Measurements from ENCODE around the gene PDCD2.
"Not testable (repeated sequence)": the region's sequence is repeated elsewhere in the genome, so short reads cannot be mapped to it uniquely, and the experiment has no call there.

Gene PDCD2, protein sequence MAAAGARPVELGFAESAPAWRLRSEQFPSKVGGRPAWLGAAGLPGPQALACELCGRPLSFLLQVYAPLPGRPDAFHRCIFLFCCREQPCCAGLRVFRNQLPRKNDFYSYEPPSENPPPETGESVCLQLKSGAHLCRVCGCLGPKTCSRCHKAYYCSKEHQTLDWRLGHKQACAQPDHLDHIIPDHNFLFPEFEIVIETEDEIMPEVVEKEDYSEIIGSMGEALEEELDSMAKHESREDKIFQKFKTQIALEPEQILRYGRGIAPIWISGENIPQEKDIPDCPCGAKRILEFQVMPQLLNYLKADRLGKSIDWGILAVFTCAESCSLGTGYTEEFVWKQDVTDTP

GRCh38 chr6:170584181-170584953 is at the start of gene PDCD2:
PDCD2 (minus strand) TSS chr6:170584637; CDS start chr6:170584581, 56 bp downstream.
- DNase-seq (ENCODE audit: low spot score): peak; percentile 94

DNA sequence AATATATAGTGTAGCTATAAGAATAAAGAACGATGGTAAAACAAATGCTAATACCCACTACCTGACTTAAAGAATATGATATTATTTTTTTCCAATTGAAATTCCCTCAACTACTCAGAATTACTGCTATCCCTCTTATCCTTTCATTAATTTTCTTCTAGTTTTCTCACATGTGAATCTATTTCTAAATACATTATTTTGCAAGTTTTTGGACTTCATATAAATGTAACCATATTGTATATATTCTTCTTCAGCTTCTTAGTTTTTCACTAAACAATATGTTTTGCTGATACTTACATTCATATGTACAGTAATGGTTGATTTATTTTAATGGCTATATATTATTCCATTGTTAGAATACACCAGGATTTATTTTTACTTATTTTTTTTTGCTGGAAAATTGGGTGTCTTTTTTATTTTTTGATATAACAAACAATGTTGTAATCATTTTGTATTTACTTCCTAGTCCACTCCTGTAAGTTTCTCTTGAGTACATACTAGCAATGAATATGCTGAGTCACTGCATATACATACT is 31.6 kb upstream of the PDCD2 start:
- DNase-seq (ENCODE audit: low spot score): not testable (repeated sequence)

GRCh38 chr6:170612256-170612804 is 27.9 kb upstream of the PDCD2 start:
- not testable (repeated sequence) for DNase-seq (ENCODE audit: low spot score)

- DNase-seq (ENCODE audit: low spot score): not testable (repeated sequence)
Observed at GRCh38 chr6:170609225-170609624, 24.8 kb upstream of the PDCD2 start.

GRCh38 chr6:170605574-170606259 is 21.3 kb upstream of the PDCD2 start:
- no peak for DNase-seq (ENCODE audit: low spot score)

DNA sequence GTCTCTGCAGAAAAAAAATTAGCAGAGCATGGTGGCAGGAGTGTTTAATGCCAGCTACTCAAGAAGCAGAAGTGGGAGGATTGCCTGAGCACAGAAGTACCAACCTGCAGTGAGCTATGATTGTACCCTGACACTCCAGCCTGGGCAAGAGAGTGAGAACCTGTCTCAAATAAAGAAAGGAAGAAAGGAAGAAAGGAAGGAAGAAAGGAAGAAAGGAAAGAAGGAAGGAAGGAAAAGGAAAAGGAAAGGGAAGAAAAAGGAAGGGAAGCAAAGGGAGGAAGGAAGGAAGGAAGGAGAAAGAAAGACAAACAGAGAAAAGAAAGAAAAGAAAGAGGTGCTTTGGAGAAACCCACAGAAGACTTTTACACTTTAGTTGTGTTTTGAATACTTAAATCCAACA is 12.8 kb upstream of the PDCD2 start:
- no peak for DNase-seq (ENCODE audit: low spot score)

GRCh38 chr6:170596426-170596825 is 12.0 kb upstream of the PDCD2 start:
- DNase-seq (ENCODE audit: low spot score): no peak

GRCh38 chr6:170590725-170591124 is 6.3 kb upstream of the PDCD2 start:
- DNase-seq (ENCODE audit: low spot score): no peak

DNA sequence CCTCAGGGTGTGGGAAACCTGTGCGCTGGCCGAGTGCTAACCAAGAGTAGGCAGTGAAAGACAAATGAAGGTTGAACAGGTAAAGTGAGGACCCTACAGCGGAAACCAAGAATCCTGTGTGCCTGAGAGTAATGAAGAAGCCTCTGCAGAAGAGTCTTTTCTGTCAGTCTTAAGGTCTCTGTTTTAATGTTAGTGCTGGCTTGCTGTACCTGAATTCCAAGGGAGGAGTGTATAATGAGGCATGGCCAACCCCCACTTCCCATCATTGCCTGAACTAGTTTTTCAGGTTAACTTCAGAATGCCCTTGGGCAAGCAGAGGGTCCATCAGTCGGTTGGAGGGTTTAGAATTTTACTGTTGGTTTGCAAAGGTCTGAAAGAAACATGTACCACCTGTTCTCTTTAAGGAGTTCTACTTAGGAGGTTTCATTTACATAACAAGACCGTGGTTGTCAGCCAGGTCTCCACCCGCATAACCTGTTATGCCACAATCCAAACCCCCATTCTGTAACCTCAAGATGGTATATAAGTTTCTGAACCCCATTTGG is 589 bp upstream of the PDCD2 start:
- DNase-seq (ENCODE audit: low spot score): no peak

- DNase-seq (ENCODE audit: low spot score): peak; percentile 53
Observed at GRCh38 chr6:170583756-170584180, 669 bp downstream of the PDCD2 start.

DNA sequence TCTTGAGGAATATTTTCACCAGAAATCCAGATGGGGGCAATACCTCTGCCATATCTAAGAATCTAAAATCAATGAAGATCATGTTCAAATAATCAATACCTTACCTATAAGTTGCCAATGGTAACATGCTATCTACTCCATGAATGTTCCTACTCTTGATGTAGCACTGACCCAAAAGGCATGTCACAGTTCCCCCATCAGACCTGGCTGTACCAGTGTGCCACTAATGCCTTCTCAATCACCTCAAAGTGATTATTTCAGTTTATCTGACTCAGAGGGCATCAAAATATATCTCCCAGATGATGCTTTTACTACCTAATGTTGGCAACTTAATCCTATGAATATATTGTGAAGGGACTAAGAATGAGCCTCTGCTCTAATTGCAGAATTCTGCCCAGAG is 5.5 kb downstream of the PDCD2 start:
- DNase-seq (ENCODE audit: low spot score): no peak

GRCh38 chr6:170575250-170575649 is 9.2 kb downstream of the PDCD2 start:
- peak; percentile 42 for DNase-seq (ENCODE audit: low spot score)

DNA sequence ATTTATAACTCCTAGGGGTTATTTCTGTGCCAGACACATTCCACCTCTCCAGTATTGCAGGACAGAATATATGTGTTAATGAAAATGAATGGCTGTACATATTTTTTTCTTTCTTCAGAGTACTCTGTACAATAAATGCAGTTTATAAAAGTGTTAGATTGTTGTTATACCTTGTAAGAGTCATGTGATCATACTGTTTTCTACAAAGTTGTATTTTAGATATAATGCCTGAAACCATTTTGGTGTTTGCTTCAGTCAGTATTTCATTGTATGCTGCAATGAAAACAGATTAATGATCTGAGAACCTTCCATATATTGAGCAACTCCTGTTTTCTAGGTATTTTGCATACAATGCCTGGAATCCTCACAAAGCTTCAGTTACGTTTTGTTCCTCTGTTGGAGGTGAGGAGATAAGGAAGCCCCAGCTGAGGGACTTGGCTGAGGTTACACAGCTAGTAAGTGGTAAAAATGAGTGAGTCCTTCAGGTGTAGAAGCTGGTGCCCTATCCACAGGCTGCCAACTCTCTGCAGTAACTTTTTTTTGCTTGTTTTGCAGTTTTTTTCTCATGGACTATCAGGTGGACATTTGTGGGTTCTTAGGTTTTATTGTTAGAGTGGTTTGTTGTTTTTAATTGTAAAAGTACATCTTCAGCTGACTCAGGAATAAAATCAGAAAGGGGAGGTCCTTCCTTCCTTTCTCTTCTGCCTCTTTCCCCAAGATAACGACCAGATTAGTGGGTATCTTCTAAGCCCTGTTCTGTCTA is 11.6 kb downstream of the PDCD2 start:
- no peak for DNase-seq (ENCODE audit: low spot score)

GRCh38 chr6:170564936-170565530 is 19.4 kb downstream of the PDCD2 start:
- no peak for DNase-seq (ENCODE audit: low spot score)

DNA sequence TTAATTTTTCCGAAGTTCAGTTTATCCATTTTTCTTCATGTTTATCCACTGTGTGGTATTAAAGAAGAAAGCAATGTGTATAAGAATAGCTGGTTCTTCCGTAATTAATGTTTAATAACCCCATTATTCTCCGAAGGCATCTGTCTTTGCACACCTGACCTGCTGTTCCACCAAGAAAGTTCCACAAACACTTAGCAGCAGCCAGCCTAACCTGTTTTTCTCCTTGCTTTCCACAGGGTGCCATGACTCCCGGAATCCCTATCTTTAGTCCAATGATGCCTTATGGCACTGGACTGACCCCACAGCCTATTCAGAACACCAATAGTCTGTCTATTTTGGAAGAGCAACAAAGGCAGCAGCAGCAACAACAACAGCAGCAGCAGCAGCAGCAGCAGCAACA is 22.9 kb downstream of the PDCD2 start:
- DNase-seq (ENCODE audit: low spot score): no peak

DNA sequence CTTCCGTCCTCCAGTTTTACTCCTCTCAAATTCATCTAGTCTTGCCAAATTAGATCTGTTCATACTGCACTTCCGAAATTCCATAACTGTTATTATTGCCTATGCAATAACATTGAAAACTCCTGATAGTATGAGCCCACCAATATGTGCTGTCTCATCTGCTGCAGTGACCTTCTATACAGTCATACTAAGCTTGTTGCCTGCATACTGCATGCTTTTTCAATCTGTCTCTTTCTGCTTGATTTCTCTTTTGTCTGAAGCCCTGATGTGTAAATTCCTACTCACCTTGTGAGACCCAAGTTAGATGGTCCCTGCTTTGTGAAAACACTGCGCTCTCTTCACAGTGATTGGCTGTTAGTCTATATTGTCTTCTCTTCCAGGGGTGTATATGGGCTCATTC is 29.1 kb downstream of the PDCD2 start:
- DNase-seq (ENCODE audit: low spot score): peak; percentile 10

GRCh38 chr6:170554796-170555137 is 29.7 kb downstream of the PDCD2 start:
- DNase-seq (ENCODE audit: low spot score): peak; percentile 32

DNA sequence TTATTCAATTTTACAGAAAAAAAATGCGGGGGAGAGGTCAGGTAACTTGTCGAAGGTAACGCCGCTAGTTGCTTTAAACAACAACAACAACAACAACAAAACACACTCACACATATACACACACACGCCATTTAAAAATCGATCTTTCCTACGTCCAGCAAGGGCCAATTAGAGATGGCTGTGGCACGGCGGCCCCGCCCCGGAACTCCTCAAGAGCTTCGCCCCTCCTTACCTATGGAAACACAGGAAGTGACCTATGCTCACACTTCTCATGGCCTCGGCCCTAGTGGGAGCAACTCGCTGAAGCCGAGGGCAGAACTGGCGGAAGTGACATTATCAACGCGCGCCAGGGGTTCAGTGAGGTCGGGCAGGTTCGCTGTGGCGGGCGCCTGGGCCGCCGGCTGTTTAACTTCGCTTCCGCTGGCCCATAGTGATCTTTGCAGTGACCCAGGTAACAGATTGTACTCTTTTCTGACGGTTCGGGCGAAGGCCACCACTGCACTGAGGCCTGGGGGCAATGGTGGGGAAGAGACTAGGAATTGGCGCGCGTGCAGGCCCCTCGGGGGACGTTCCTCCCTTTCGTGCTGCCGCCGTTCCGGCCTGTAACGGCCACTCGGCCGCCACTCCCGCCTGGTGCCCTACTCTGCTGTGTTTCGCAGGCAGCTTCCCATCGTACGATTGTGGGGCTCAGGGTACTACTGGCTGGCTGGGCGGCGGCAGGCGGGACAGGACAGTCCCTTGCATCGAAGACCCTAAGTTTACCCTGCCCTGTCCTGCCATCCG is 30.2 kb downstream of the PDCD2 start, which contains the start of gene TBP:
Gene TBP, plus strand, starts transcription at position 357 of the 783 bp plus-strand sequence. CDS start 2,661 bp downstream, outside the sequence.
- peak; percentile 99 for DNase-seq (ENCODE audit: low spot score)

- peak; percentile 82 for DNase-seq (ENCODE audit: low spot score)
Observed at GRCh38 chr6:170553534-170554012, 30.9 kb downstream of the PDCD2 start.

Data from NAMALWA (cell line).